GM12891 (cell line): Measurements from ENCODE around the gene FAM222A.

Source experiments
- PAX5 ChIP-seq: IDR thresholded peaks from 2 replicates; pipeline ENCODE4 v1.6.1; 2011; ENCODE audit warnings: low read length, moderate library complexity, mild to moderate bottlenecking; ENCODE audit not compliant: insufficient read depth, severe bottlenecking
- POLR2A ChIP-seq: IDR thresholded peaks from 2 replicates; pipeline ENCODE4 v1.6.1; 2011; ENCODE audit warnings: low read depth, low read length, control low read depth
- POLR2AphosphoS5 ChIP-seq: IDR thresholded peaks from 2 replicates; pipeline ENCODE4 v1.6.1; 2011; ENCODE audit warnings: low read depth, low read length, control low read depth
- POU2F2 ChIP-seq: IDR thresholded peaks from 2 replicates; pipeline ENCODE4 v1.6.1; 2011; ENCODE audit warnings: low read depth, mild to moderate bottlenecking, control low read depth, low read length, moderate library complexity
- SPI1 ChIP-seq: IDR thresholded peaks from 2 replicates; pipeline ENCODE4 v1.6.1; 2011; ENCODE audit warnings: low read depth, low read length, control low read depth
- TAF1 ChIP-seq: IDR thresholded peaks from 2 replicates; pipeline ENCODE4 v1.6.1; 2011; ENCODE audit warnings: low read depth, low read length, control low read depth

- TF ChIP-seq POLR2A (no peak), POLR2AphosphoS5 (no peak), TAF1 (no peak), SPI1 (no peak), PAX5 (no peak), POU2F2 (no peak)
Measured at GRCh38 chr12:109775172-109775881, 61.7 kb downstream of the FAM222A start.
